HG02981 (cell line): ENCODE measurements around the gene CLCA2.

Source experiments
- ATAC-seq: cut with Tn5 transposase; IDR thresholded peaks from one replicate; pipeline ENCODE4 v1.9.1; 2021; ENCODE audit warnings: mild to moderate bottlenecking, moderate library complexity; ENCODE audit not compliant: unreplicated experiment

Gene CLCA2, protein sequence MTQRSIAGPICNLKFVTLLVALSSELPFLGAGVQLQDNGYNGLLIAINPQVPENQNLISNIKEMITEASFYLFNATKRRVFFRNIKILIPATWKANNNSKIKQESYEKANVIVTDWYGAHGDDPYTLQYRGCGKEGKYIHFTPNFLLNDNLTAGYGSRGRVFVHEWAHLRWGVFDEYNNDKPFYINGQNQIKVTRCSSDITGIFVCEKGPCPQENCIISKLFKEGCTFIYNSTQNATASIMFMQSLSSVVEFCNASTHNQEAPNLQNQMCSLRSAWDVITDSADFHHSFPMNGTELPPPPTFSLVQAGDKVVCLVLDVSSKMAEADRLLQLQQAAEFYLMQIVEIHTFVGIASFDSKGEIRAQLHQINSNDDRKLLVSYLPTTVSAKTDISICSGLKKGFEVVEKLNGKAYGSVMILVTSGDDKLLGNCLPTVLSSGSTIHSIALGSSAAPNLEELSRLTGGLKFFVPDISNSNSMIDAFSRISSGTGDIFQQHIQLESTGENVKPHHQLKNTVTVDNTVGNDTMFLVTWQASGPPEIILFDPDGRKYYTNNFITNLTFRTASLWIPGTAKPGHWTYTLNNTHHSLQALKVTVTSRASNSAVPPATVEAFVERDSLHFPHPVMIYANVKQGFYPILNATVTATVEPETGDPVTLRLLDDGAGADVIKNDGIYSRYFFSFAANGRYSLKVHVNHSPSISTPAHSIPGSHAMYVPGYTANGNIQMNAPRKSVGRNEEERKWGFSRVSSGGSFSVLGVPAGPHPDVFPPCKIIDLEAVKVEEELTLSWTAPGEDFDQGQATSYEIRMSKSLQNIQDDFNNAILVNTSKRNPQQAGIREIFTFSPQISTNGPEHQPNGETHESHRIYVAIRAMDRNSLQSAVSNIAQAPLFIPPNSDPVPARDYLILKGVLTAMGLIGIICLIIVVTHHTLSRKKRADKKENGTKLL

DNA sequence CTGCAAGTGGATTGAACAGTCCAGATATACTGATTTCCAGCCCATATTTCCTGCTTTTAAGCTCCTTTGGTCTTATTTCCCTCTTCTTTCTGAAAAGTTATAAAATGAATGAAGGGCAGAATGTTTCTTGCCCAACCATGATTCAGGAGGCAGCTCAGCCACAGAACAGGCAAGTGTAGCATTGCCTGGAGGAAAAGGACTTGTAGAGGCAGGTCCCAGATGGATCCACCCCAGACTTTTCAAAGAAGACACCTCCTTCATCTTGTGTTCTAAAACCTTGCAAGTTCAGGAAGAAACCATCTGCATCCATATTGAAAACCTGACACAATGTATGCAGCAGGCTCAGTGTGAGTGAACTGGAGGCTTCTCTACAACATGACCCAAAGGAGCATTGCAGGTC is at the start of gene CLCA2:
Gene CLCA2 (plus strand): TSS at position 299 of the 400 bp plus-strand sequence. CDS start 77 bp downstream, at position 376.
- no peak for ATAC-seq

DNA sequence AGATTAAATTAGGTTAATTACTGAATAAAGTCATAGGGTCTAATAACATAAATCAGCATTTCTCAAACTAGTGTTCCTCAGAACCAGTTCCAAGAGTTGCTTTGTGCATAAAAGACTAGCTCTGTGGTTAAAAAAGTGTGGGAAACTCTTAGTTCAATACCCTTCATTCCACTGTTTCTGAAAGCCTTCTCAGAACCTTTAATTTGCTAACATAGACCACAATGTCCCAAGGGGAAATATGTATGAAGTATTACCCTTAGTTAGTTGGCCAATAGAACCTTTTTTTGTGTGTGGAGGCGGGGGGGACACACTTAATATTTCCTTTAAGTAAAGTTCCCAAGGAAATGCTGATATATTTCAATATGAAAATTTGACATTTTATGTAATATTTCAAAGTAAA is 48.3 kb upstream of the CLCA2 start:
- ATAC-seq: no peak

GRCh38 chr1:86377341-86377740 is 46.6 kb upstream of the CLCA2 start:
- no peak for ATAC-seq

DNA sequence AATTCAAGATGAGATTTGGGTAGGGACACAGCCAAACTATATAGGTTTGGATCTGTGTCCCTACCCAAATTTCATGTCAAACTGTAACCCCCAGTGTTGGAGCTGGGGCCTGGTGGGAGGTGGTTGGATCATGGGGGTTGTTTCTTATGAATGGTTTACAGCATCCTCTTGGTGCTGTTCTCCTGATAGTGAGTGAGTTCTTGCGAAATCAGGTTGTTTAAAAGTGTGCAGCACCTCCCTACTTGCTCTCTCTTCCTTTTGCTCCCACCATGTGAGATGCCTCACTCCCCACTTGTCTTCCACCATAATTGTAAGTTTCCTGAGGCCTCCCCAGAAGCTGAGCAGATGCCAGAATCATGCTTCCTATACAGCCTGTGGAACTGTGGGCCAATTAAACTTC is 45.2 kb upstream of the CLCA2 start:
- no peak for ATAC-seq

DNA sequence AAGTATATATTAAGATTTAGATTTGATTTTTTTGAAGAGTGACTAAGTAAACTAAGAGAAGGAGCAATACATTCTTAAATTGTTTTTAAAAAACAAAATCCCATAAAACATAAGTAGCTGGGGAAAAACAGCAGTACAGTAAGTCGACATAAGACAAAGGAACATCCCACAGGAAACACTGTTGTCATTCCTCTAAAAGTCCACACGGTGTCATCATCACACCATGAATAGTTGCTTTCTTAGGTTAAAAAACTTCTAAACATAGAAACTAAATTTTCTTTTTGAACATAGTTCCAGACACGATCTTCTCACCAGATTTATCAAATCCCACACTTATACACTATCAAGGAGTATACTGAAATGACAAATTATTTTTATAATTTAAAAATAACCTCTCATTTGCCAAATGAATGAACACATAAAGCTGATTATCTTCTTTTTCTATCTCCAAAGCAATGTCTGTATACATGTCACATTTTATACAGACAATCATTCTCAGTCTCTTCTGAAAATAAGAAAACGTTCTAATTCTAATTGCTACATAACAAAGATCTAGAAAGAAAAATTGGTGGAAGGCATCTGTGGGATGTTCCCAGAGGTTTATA is 43.6 kb upstream of the CLCA2 start:
- ATAC-seq: peak; percentile 69

DNA sequence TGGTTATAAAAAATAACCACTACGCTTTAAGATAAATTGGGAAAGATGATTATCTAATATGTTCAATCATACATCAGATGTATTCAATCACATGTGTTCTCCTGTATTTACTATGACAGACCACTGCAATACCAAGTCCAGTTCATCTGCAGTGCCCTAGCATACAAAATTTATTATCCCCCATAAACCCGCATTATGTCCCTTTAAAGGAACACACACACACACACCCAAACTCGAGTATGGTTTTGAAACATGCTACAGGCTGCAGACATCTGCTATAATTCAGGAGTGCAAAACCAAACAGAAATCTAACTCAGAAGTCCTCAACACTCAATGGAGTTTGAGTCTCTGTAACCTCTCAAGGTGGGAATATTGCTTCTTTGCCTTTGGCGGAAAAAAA is 42.7 kb upstream of the CLCA2 start:
- ATAC-seq: no peak

- ATAC-seq: no peak
Observed at GRCh38 chr1:86382878-86383277, 41.1 kb upstream of the CLCA2 start.

- ATAC-seq: no peak
Observed at GRCh38 chr1:86387916-86388627, 35.9 kb upstream of the CLCA2 start.

- ATAC-seq: no peak
Observed at GRCh38 chr1:86388777-86389176, 35.2 kb upstream of the CLCA2 start.

DNA sequence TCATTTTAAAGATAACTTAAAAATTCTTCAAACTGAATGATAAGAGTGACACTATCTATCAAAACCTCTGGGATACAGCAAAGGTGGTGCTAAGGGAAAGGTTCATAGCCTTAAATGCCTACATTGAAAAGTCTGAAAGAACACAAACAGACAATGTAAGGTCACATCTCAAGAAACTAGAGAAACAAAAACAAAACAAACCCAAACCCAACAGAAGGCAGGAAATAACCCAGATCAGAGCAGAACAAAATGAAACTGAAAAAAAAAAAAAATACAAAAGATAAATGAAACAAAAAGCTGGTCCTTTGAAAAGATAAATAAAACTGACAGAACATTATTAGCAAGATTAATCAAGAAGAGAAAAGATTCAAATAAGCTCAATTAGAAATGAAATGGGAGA is 34.7 kb upstream of the CLCA2 start:
- peak; percentile 91 for ATAC-seq

DNA sequence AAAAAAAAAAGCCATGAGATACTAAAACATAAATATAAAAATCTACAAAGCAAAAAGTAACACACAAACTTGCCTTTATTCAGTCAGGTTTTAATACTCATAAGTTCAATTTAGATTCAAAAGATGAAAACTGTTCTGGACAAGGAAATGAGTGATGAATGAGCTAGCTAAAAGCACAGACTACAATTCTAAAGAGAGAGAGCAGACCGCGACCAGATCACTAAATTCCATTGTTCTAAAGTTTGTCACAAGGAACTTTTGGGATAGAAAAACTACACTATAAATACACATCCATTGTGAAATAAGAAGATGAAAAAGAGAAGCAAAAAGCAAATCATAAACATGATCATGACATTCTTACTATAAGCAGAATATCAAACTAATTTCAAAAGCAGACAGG is 29.6 kb upstream of the CLCA2 start:
- ATAC-seq: no peak

DNA sequence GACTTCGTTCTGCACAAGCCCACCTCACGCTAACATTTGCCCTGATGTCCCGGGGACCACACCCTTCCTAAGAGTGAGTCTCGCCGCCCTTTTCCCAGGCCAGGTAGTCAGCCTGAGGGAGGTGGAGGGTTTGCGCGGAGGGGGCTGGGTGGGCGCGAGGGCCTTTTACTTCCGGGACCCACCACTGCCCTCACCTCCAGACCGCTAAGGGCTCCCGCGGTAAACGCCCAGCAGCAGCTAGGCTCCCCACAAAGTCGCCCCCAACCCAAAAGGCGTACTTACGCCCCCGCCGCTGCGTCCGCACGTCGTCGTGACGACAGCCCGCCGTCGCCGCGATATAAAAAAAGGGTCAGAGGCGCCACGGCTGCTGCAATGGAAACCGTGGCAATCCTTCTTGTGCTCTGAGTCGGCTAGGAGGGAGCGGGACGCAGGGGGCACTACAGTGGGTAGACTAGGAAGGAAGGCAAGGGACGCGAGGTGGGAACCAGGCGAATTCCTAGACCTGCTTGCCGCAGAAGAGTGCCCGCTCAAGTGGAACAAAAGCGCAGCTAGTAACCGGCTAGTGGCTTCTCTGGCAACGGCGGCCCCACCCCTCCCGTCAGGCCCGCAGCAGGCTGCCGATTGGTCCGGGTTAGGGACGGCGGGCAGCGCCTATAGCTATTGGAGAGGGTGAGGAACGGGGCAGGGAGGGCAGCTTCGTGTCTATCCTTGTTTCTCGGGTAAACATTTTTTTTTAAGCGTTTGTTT is 28.0 kb upstream of the CLCA2 start, which contains the start of gene ODF2L:
Gene ODF2L (minus strand): TSS at position 573 of the 747 bp plus-strand sequence. CDS start 9,296 bp downstream, outside the sequence.
- peak; percentile 100 for ATAC-seq

- ATAC-seq: peak; percentile 18
Observed at GRCh38 chr1:86396498-86396890, 27.5 kb upstream of the CLCA2 start.

GRCh38 chr1:86409416-86410021 is 14.5 kb upstream of the CLCA2 start:
- no peak for ATAC-seq

- ATAC-seq: no peak
Observed at GRCh38 chr1:86410879-86411278, 13.1 kb upstream of the CLCA2 start.

DNA sequence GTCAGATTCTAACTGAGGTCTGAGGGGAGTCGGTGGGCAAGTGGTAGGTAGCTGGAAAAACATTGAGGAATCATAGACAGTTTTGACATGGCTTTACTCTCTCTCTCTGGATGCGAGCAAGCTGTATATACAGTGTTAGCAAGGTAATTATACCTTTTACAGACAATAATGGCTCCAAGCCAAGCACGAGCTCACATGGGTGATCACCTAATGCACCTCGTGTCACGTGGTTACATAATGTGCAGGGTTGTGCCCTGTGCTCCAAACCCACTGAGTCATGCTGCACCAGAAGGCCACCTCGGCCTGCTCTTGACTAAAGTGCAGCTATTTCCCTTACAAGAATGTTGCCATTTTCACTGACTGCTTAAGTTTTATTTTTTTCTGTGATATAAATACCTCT is 7.6 kb upstream of the CLCA2 start:
- ATAC-seq: no peak

DNA sequence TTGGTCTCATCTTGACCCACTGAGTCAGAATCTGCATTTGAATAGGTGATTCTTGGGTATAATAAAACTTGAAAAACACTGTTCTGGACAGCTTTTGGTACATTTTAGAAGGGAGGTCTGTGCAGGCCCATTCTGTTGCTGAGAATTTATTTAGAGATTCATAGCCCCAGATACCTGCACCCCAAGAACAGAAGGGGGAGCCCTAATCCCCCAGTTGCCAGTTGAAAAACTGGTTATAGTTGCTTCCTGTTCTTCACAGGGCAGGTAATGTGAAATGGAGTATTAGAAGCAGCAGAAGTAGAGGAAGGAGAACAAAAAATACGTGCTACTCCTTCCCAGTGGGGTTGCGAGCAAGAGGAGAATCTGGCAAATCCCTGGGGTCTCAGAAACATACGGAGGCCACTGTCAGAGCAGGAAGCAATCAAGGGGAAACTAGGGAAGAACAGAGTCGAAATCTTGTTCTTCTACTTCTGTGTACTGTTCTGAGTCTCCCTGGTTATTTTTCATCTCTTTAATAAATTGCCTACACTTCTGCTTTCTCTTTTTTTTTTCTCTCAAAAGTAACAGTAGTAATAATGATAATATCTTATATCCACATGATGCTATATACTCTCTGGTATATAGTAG is 4.6 kb upstream of the CLCA2 start:
- ATAC-seq: peak; percentile 71

DNA sequence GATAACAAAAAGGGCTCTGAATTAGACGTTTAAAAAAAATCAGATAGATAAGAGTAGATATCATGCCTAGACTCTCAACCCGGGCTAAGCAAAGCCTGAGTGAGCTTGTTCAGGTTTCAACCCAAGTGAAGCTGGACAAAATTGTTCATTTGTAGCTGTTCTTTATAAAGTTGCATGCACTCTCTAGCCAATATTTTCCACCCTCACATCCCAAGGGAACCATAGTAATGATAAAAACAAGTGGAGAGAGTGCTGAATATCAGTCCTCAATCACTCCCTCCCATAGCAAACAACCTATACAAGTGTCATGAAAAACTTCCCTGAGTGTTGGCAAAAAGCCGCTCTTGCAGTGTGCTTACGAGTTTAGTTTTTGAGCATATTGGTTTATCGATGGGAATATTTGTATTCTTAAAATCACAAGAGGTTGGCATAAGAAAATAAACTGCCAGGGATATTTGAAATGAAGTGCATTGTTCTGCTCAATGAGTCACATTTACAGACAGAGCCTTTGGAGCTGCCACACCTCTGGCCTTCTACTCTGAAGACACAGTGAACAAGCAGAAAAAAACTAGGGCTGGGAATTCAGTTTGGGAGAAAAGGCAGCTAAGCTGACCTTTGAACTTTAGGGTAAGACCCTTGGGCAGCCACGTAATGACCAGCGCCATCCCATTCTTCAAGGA is 2.2 kb upstream of the CLCA2 start:
- ATAC-seq: no peak

- ATAC-seq: no peak
Observed at GRCh38 chr1:86423473-86423872, 498 bp upstream of the CLCA2 start.
